ENCODE data around the gene MRPL36.

Gene MRPL36

DNA sequence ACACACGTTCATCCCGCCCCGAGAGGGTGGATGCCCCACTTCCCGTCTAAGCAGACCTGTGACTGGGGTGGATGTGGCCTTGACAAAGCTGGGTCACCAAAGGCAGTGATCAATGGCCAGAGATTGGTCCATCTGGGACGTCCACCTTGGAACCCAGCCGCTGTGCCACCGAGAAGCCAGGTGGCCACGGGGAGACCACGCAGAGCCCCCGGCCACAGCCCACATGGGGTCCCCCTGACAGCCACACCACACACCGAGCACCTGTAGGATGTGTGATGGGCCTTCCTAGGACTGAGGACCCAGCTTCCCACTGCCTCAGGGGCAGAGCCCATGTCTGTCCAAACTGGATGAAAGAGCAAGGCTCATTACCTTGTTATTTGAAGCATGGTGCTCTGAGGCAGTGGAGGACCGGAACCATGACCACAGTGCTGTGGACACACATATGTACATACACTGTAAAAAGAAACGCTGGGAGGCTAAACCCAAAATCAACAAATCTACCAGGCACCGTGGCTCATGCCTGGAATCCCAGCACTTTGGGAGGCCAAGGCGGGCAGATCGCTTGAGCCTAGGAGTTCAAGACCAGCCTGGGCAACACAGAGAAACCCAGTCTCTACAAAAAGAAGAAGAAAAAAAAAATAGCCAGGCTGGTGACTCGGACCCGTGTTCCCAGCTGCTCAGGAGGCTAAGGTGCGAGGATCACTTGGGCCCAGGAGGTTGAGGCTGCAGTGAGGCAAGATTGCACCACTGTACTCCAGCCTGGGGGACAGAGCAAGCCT lies 50.1 kb downstream of the MRPL36 start:
- no peak for DNase-seq (ENCODE audit: low read depth)

DNA sequence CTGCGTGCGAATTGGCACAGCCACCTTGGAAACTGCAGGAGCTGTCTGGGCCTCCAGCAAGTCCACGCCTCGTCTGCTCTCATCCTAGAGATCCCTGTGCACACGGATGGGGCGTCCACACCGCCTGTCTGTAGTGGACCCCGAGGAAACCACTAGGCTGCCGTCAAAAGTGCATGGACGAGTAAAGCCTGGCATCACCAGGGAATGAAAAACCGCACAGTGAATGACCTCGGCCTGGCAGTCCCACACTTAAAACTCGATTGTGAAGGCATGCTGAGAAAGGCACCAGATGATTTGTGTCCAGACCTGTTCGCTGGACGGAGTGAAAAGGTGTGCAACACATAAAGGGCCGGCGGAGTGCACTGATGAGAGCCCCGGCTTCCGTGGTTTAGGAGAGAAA lies 50.8 kb downstream of the MRPL36 start:
- no peak for DNase-seq (ENCODE audit: low read depth)
